Measurements from ENCODE around the gene VDR. TPM values are rescaled to one million over a fixed set of nuclear protein-coding genes. Genes with fewer than 3 reads are reported as not detected.

VDR gene
- total RNA-seq, 2 donors from 2014 or later, result 12.0 to 23.0 TPM

- peaks cover 4% of the 10 kb centered on the region for H3K36me3 Mint-ChIP-seq
- peaks cover 42 to 48% of the 10 kb centered on the region in 2 donors for H3K4me1 Mint-ChIP-seq (ENCODE audit: low read depth in 2 of 2)
- peak; percentile 50 for DNase-seq (ENCODE audit: low spot score)
- no peak for ATAC-seq
- peaks cover 6 to 18% of the 10 kb centered on the region in 2 donors for H3K27me3 Mint-ChIP-seq
- H3K9me3 Mint-ChIP-seq, result no peaks in the 10 kb centered on the region
- H3K4me3 Mint-ChIP-seq, result peak overlapping the region; percentile 10
- H3K27ac Mint-ChIP-seq, result peak overlapping the region in 1 of 2 donors; percentile 50
Measured at GRCh38 chr12:47882781-47883546, 21.8 kb downstream of the VDR start.

- DNase-seq (ENCODE audit: low spot score) (no peak), ATAC-seq (no peak)
- Mint-ChIP-seq H3K4me1 (ENCODE audit: low read depth in 2 of 2) (peaks cover 37 to 45% of the 10 kb centered on the region in 2 donors), H3K36me3 (no peaks in the 10 kb centered on the region), H3K27ac (peak overlapping the region in 1 of 2 donors; percentile 76), H3K4me3 (peak overlapping the region; percentile 45), H3K9me3 (no peaks in the 10 kb centered on the region), H3K27me3 (peaks cover 6 to 18% of the 10 kb centered on the region in 2 donors)
Measured at GRCh38 chr12:47881826-47882427, 22.9 kb downstream of the VDR start.

GRCh38 chr12:47881051-47881450, 23.7 kb downstream of the VDR start:
- Mint-ChIP-seq H3K9me3 (no peaks in the 10 kb centered on the region), H3K27me3 (peaks cover 6 to 15% of the 10 kb centered on the region in 2 donors), H3K36me3 (no peaks in the 10 kb centered on the region), H3K27ac (no peak overlapping the region), H3K4me3 (peak overlapping the region; percentile 16), H3K4me1 (ENCODE audit: low read depth in 2 of 2) (peaks cover 31 to 42% of the 10 kb centered on the region in 2 donors)
- ATAC-seq (no peak), DNase-seq (ENCODE audit: low spot score) (no peak)

- Mint-ChIP-seq H3K4me3 (no peak overlapping the region), H3K27ac (no peak overlapping the region), H3K36me3 (peaks cover 6% of the 10 kb centered on the region), H3K9me3 (no peaks in the 10 kb centered on the region), H3K4me1 (ENCODE audit: low read depth in 2 of 2) (peaks cover 20 to 29% of the 10 kb centered on the region in 2 donors), H3K27me3 (peaks cover 17 to 18% of the 10 kb centered on the region in 2 donors)
- ATAC-seq (no peak), DNase-seq (ENCODE audit: low spot score) (peak; percentile 53)
Measured at GRCh38 chr12:47878918-47879481, 25.8 kb downstream of the VDR start.

- no peak for ATAC-seq
- peaks cover 6% of the 10 kb centered on the region for H3K36me3 Mint-ChIP-seq
- H3K9me3 Mint-ChIP-seq, result no peaks in the 10 kb centered on the region
- peak; percentile 16 for DNase-seq (ENCODE audit: low spot score)
- H3K4me3 Mint-ChIP-seq, result no peak overlapping the region
- peaks cover 16 to 26% of the 10 kb centered on the region in 2 donors for H3K4me1 Mint-ChIP-seq (ENCODE audit: low read depth in 2 of 2)
- peaks cover 17 to 18% of the 10 kb centered on the region in 2 donors for H3K27me3 Mint-ChIP-seq
- H3K27ac Mint-ChIP-seq, result no peak overlapping the region
Measured at GRCh38 chr12:47878293-47878917, 26.4 kb downstream of the VDR start.

- no peaks in the 10 kb centered on the region for H3K9me3 Mint-ChIP-seq
- peaks cover 6% of the 10 kb centered on the region for H3K36me3 Mint-ChIP-seq
- ATAC-seq (no peak), DNase-seq (ENCODE audit: low spot score) (no peak)
- H3K4me3 Mint-ChIP-seq, result no peak overlapping the region
- peaks cover 11 to 16% of the 10 kb centered on the region in 2 donors for H3K4me1 Mint-ChIP-seq (ENCODE audit: low read depth in 2 of 2)
- H3K27me3 Mint-ChIP-seq, result peaks cover 16 to 17% of the 10 kb centered on the region in 2 donors
- H3K27ac Mint-ChIP-seq, result peak overlapping the region in 1 of 2 donors; percentile 42
Measured at GRCh38 chr12:47877081-47877480, 27.7 kb downstream of the VDR start.

GRCh38 chr12:47876440-47876960, 28.3 kb downstream of the VDR start:
- Mint-ChIP-seq H3K27ac (peak overlapping the region in 1 of 2 donors; percentile 42), H3K36me3 (peaks cover 6% of the 10 kb centered on the region), H3K4me3 (no peak overlapping the region), H3K27me3 (peaks cover 12% of the 10 kb centered on the region in 2 donors), H3K9me3 (no peaks in the 10 kb centered on the region), H3K4me1 (ENCODE audit: low read depth in 2 of 2) (peaks cover 6 to 12% of the 10 kb centered on the region in 2 donors)
- DNase-seq (ENCODE audit: low spot score), result peak; percentile 28
- no peak for ATAC-seq

- peak overlapping the region in 1 of 2 donors; percentile 42 for H3K27ac Mint-ChIP-seq
- H3K36me3 Mint-ChIP-seq, result peaks cover 6% of the 10 kb centered on the region
Measured at GRCh38 chr12:47875746-47876439, 28.9 kb downstream of the VDR start.

GRCh38 chr12:47874316-47874715, 30.5 kb downstream of the VDR start:
- Mint-ChIP-seq H3K9me3 (no peaks in the 10 kb centered on the region), H3K36me3 (peaks cover 6% of the 10 kb centered on the region), H3K4me3 (no peak overlapping the region), H3K27me3 (peaks cover 7 to 12% of the 10 kb centered on the region in 2 donors), H3K27ac (no peak overlapping the region), H3K4me1 (ENCODE audit: low read depth in 2 of 2) (peaks cover 12 to 18% of the 10 kb centered on the region in 2 donors)
- DNase-seq (ENCODE audit: low spot score) (no peak), ATAC-seq (no peak)

More at GRCh38 chr12:47875746-47876439, 28.9 kb downstream of the VDR start:
- no peaks in the 10 kb centered on the region for H3K9me3 Mint-ChIP-seq
- H3K4me3 Mint-ChIP-seq, result no peak overlapping the region
- no peak for ATAC-seq
- peak; percentile 8 for DNase-seq (ENCODE audit: low spot score)
- H3K4me1 Mint-ChIP-seq (ENCODE audit: low read depth in 2 of 2), result peaks cover 7% of the 10 kb centered on the region in 2 donors
- H3K27me3 Mint-ChIP-seq, result peaks cover 7 to 12% of the 10 kb centered on the region in 2 donors

- H3K27ac Mint-ChIP-seq, result peak overlapping the region; percentile 2 to 82
- peaks cover 17 to 37% of the 10 kb centered on the region in 2 donors for H3K4me1 Mint-ChIP-seq (ENCODE audit: low read depth in 2 of 2)
- no peak for ATAC-seq
- H3K27me3 Mint-ChIP-seq, result peaks cover 5 to 10% of the 10 kb centered on the region in 2 donors
- H3K36me3 Mint-ChIP-seq, result peaks cover 2% of the 10 kb centered on the region
- no peaks in the 10 kb centered on the region for H3K9me3 Mint-ChIP-seq
- no peak overlapping the region for H3K4me3 Mint-ChIP-seq
- DNase-seq (ENCODE audit: low spot score), result no peak
Measured at GRCh38 chr12:47870175-47870781, 34.5 kb downstream of the VDR start.

GRCh38 chr12:47868552-47869031, 36.2 kb downstream of the VDR start:
- DNase-seq (ENCODE audit: low spot score), result no peak
- no peak for ATAC-seq
- Mint-ChIP-seq H3K36me3 (no peaks in the 10 kb centered on the region), H3K27ac (peak overlapping the region; percentile 61 to 82), H3K4me3 (peak overlapping the region; percentile 59), H3K9me3 (no peaks in the 10 kb centered on the region), H3K27me3 (peaks cover 0 to 3% of the 10 kb centered on the region in 2 donors), H3K4me1 (ENCODE audit: low read depth in 2 of 2) (peaks cover 17 to 37% of the 10 kb centered on the region in 2 donors)

- H3K27me3 Mint-ChIP-seq, result peaks cover 0 to 1% of the 10 kb centered on the region in 2 donors
- no peaks in the 10 kb centered on the region for H3K36me3 Mint-ChIP-seq
- H3K9me3 Mint-ChIP-seq, result no peaks in the 10 kb centered on the region
- peak overlapping the region; percentile 77 to 82 for H3K27ac Mint-ChIP-seq
- no peak for DNase-seq (ENCODE audit: low spot score)
- peaks cover 17 to 37% of the 10 kb centered on the region in 2 donors for H3K4me1 Mint-ChIP-seq (ENCODE audit: low read depth in 2 of 2)
- ATAC-seq, result no peak
- peak overlapping the region; percentile 59 for H3K4me3 Mint-ChIP-seq
Measured at GRCh38 chr12:47868041-47868440, 36.8 kb downstream of the VDR start.
